ENCODE measurements around the gene FAM156A.

DNA sequence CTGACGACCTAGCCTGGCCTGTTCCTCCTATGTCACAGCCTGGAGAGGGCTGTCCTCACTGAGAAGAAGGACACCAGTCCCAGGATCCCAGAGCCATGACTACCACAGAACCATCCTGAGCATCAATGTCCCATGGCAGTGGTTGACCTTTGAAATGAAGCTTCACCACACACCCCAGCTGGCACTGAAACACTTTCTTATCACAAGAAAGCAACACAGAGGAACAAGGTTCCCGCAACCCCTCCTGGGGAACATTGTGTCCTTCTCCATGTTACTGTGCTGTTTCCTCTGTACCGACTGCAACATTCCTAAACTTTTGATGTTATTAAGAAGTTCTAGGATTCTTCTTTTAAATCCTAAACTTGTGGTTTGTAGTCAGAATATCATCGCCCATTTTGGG is 21.2 kb upstream of the FAM156A start:
- no peak for TF ChIP-seq POLR2A (IDR thresholded peaks at IDR 0.05)
- TF ChIP-seq, protein P1, sequence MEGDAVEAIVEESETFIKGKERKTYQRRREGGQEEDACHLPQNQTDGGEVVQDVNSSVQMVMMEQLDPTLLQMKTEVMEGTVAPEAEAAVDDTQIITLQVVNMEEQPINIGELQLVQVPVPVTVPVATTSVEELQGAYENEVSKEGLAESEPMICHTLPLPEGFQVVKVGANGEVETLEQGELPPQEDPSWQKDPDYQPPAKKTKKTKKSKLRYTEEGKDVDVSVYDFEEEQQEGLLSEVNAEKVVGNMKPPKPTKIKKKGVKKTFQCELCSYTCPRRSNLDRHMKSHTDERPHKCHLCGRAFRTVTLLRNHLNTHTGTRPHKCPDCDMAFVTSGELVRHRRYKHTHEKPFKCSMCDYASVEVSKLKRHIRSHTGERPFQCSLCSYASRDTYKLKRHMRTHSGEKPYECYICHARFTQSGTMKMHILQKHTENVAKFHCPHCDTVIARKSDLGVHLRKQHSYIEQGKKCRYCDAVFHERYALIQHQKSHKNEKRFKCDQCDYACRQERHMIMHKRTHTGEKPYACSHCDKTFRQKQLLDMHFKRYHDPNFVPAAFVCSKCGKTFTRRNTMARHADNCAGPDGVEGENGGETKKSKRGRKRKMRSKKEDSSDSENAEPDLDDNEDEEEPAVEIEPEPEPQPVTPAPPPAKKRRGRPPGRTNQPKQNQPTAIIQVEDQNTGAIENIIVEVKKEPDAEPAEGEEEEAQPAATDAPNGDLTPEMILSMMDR (IDR thresholded peaks at IDR 0.05 in 8 of 11, conservative IDR thresholded peaks at IDR 0.05 in 3 of 11) = no peak

All from spleen (tissue), 7 donors.